ENCODE data around the gene WNT8B.

Gene WNT8B

DNA sequence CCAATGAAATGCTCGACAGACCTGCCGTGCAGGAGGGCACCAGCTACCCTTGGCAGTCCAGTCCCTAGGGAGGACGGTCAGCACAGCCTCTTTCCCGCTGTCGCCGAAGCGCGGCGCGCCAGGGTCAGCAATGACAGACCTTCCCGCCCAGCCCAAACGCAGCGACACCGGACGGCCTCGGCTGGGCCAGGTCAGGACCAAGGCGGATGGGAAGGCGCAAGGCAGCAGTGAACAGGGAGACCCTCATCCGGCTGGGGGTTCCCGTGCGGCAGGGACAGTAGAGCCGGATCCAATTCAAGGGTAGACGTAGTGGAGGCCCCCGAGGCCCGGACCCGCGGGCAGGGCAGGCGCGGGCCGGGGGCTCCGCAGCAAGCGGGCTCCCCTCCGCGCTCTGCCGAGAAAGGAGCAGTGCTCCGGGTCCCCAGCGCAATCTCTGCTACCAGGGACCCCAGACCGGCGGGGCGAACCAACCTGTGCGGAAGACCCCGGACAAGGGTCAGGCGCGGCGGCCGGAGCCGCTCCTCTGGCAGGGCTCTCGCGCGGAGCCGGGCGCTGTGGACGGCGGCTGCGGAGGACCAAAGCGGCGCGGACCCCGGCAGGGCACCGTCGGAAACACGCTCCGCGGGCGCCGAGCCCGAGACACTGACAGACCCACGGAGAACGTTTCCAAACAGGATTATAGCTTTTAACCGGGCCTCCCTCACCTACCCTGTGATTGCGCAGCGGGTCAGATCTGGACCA, 56.7 kb downstream of the WNT8B start, which contains the start of gene SEC31B:
Gene SEC31B (minus strand): TSS at position 551 of the 741 bp plus-strand sequence. CDS start 2,909 bp downstream, outside the sequence.
- no peak for DNase-seq (ENCODE audit: low read depth in 2 of 2)

DNA sequence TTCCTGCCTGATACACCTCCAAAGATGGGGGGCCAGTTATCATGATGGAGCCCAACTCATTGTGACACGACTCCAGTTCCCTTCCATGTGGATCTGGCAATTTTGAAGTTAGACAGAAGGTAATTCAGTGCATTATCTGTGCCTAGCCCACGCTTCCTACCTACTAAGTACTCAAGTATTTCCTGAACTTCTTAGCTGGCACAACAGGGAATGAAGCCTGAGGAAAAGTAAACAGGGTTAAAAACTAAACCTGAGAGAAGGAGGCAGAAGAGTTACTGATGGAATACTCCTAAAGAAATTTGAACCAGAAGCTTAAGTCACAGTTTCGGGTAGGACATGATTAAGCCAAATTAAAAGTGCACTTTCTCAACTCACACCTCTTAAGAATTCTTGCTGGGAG, 58.0 kb downstream of the WNT8B start:
- DNase-seq (ENCODE audit: low read depth in 2 of 2), result no peak

DNA sequence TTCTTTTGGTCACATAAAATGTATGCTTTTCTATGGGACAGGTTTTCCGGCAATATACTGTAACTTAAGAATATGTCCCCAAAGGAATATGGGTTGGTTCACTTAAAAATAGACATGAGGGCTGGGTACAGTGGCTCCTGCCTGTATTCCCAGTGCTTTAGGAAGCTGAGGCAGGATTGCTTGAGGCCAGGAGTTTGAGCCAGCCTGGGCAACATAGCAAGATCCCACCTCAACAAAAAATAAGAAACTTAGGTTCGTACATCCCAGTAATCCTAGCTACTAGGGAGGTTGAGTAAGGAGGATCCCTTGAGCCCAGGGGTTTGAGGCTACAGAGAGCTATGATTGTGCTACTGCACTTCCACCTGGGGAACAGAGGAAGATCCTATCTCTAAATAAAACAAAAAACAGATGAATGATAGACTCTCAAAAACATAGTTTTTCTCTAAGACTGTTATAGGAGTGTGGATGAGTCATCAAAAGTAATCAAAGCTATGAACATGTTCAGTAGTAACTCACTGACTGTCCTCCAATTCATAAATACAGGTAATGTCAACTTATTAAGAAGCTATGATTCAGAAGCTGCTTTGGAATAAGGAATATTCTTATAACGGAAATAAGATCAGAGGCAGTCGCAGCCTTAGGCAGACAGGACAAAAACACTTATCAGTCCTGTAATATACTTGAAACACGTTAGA, 59.4 kb downstream of the WNT8B start:
- DNase-seq (ENCODE audit: low read depth in 2 of 2), result no peak

DNA sequence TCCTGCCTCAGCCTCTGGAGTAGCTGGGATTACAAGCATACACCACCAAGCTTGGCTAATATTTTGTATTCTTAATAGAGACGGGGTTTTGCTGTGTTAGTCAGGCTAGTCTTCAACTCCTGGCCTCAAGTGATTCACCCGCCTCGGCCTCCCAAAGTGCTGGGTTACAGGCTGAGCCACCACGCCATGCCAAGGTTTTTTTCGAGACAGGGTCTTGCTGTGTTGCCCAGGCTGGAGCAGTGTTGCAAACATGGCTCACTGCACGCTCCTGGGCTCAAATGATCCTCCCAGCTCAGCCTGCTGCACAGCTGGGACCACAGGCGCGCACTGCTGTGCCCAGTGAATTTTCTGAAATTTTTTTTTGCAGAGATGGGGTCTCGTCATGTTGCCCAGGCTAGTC, 60.1 kb downstream of the WNT8B start:
- DNase-seq (ENCODE audit: low read depth in 2 of 2), result no peak

DNA sequence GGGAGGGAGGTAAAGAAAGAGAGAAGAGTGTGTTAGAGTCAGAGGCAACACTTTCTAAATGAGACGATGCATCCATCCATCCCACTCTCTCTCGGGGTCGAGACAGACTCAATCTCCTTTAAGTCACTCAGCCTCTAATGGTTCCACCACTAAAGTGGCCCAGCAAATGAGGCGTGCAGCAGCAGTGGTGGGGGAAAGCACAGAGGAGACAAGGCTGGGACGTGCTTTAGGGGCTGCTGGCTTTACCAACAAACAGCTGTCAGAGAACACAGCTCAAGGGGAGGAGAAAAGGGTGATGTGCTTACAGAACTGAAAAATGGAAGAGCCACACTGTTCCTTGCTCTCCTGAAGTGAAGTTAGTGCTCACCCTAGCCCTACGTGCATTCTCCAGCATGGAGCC, 61.4 kb downstream of the WNT8B start:
- DNase-seq (ENCODE audit: low read depth in 2 of 2), result no peak

DNA sequence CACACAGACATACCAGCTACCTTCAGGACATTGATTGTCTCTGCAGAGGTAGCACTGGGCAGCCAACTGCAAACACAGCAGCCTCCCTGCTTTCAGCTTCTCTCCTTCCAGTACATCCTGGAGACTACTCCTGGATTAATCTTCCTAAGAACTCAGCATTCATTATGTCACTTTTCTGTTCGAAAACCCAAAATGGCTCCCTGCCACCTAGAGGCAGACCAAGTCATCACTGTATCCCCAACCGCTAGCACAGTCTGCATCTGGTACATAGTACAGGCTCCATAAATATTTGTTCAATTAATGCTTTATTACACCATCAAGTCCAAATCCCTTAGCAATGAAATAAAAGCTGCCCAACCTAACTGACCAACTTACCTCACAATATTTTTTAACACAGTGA, 61.8 kb downstream of the WNT8B start:
- no peak for DNase-seq (ENCODE audit: low read depth in 2 of 2)

DNA sequence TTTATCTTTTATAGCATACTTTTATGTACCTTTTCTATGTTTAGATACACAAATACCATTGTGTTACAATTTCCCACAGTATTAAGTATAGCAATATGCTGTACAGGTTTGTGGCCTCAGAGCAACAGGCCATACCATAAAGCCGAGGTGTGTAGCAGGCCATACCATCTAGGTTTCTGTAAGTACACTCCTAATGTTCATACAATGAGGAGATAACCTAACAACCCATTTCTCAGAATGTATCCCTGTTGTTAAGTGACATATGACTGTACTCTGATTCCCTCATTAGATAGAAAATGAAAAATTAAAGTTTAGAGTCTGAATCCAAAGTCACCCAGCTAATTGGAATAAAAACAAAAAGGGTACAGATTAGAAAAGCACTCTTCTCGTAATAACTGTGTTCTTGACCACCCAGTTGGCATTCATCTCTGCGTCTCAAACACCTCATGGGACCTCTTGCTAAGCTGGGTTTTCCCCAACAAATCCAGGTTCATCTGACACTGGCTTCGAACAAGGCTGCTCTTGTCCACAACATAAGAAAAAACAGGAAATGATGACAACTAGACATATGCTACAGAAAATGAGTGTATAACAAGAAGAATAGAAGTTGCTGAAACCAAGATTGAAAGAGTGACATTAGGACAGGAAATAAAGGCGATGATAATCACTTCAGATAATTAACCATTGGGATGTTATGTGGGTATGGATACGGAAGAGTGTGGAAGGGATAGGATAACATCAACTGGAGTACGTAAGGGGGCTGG, 65.5 kb downstream of the WNT8B start:
- no peak for DNase-seq (ENCODE audit: low read depth in 2 of 2)

DNA sequence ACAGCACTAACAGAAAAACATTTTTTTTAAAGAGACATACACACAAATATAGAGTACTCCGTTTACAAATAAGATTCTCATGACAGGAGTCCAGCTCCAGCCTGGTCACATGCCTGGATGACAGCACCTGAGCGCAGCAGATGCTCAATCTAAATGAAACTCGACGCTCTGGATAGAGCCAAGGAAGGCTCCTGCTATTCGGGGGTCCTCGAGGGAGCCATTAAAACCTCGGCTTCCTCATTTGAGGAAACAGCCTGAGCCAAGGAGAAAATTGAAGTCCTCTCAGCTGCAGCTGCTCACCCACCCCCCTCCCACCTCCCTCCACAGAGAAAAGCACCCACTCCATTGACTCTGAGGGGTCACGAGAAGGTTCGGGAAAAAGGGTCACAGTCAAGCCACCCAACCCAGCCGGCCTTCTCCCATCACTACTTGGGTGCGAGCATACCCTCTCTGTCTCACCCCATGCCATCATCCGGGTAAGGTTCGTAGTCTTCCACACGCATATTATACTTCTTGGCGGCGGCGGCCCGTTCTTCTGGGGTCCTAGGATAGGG, 66.2 kb downstream of the WNT8B start:
- DNase-seq (ENCODE audit: low read depth in 2 of 2), result no peak

DNA sequence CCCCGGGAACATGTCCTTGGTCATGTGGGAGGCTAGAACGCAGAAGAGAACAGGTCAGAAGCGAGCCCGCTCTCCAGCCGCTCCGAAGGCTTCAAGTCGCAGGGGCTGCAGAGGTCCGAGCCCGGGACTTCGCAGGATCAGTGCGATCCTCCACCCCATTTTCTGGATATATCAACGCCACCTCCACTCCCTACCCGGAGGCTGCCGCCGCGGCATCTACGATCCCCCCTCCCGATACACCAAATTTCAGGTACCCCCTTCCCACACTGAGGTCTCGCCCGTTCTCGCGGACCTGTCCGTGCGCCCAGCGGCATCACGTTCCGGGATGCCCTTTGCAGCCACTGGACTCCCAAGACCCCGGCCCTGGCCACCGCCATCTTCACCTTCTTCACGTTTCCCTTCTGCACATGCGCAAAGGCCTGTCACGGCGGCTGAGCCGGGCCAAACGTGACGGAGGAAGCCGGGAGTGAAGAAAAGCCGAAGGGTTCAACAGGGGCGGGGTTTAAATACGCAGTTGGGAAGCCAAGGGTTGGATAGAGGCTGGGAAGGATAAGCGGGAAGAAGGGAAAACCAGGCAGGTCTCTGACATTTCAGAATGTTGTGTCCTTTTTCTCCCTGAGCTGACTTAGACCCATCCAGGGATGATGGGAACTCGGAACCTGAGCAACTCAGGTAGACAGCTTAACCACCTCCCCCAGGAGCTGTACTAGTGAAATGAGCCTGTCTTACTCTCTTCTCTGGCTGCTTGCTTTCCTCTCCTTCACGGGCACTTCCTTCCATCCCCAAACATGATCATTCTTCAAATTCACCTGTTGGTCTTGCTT, 66.9 kb downstream of the WNT8B start, which contains the start of gene NDUFB8:
Gene NDUFB8 (minus strand): TSS at position 397 of the 824 bp plus-strand sequence. CDS start 20 bp downstream, at position 377.
- peak; percentile 82 to 83 for DNase-seq (ENCODE audit: low read depth in 2 of 2)

DNA sequence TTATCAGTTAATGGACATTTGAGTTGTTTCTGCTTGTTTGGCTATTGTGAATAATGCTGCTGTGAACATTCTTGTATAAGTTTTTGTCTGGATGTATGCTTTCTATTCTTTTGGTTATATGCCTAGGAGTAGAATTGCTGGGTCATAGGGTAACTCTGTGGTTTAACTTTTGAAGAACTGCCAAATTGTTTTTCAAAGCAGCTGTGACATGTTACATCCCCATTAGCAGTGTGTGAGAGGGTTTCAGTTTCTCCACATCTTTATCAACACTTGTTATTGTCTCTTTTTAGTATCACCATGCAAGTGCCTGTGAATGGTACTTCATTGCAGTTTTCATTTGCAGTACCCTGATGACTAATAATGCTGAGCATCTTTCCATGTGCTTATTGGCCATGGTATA, 69.0 kb downstream of the WNT8B start:
- DNase-seq (ENCODE audit: low read depth in 2 of 2), result no peak
